Stimulated activated CD4-positive, alpha-beta T cell treated with anti-CD3 and anti-CD28 coated beads, Interleukin-1b, Interleukin-23, amount 100 ng/mL, for 48 hours (primary cell): ENCODE data around the gene PIRT.
A peak's percentile ranks its signal among the peaks of the same experiment; 100 is the strongest.

Experiments
- DNase-seq: peaks from one replicate; pipeline ENCODE4 v3.0.0-alpha.2; 2020

The PIRT gene

DNA sequence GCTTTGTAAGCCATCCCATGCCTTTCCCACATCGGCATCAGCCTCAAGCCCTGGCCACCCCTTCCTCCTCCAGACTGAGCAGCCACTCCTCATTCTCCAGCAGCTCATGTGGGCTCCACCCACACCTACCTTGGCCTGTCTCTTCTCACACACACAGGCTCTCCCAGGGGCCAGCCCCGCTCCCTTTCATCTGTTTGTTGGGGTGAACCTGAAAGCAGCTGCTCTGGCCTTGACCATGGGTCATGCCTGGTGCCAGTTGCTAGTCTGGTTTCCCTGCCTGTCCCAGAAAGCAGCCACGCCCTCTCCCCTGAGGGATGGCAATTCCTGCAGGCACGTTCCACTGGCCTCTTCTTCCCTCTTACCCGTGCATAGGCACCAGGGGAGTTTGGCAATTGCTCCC lies 22.6 kb downstream of the PIRT start:
- DNase-seq, result no peak

- no peak for DNase-seq
These were observed 23.8 kb downstream of the PIRT start for GRCh38 chr17:10814075-10814474.

DNA sequence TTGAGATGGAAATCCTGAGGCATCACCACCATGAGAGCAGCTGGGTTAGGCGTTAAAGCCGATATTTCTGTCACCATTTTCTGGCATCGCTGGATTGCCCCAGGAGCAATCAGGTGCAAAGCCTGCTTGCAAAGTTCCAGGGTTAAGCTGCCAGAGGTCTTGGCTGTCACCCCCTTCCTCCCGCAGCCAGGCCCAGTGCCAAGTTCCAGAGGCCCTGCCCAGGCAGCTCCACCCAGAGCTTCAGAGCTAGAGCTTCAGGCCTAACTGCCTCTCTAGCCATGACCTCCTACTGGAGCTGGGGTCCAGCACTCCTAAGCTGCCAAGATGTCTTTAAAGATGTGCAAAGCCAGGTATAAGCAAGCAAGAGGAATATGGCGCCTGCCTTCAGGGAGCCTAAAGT lies 25.2 kb downstream of the PIRT start:
- no peak for DNase-seq

DNA sequence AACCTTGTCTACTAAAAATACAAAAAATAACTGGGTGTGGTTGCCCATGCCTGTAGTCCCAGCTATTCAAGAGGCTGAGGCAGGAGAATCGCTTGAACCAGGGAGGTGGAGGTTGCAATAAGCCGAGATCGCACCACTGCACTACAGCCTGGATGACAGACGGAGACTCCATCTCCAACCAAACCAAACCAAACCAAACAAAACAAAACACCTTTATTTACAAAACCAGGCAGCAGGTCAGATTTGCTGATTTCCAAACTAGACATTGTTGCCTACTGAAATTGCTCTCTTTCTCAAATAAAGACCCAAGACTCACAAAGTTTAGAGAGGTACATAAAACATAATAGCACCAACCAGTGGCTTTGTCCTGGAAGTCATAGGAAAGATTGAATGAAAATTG lies 28.3 kb downstream of the PIRT start:
- DNase-seq, result no peak

DNA sequence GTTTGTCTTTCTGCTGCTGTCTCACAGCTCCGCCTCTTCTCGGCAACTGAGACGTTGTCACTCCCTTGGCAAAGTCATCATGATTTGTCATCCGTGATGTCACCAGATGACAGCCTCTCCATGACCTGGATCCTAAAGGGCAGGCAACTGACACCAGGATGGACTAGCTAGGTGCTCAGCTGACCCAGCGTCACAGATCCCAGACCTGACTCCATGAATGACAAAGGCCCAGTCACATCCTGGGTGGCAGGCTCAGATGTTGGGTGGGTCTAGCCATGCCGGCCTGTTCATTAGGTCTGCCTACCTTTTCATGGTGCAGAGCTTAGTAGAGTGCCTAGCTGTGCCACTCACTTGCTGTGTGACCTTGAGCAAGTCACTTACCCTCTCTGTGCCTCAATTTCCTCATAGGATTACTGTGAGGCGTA lies 30.2 kb downstream of the PIRT start:
- DNase-seq, result peak; percentile 12

DNA sequence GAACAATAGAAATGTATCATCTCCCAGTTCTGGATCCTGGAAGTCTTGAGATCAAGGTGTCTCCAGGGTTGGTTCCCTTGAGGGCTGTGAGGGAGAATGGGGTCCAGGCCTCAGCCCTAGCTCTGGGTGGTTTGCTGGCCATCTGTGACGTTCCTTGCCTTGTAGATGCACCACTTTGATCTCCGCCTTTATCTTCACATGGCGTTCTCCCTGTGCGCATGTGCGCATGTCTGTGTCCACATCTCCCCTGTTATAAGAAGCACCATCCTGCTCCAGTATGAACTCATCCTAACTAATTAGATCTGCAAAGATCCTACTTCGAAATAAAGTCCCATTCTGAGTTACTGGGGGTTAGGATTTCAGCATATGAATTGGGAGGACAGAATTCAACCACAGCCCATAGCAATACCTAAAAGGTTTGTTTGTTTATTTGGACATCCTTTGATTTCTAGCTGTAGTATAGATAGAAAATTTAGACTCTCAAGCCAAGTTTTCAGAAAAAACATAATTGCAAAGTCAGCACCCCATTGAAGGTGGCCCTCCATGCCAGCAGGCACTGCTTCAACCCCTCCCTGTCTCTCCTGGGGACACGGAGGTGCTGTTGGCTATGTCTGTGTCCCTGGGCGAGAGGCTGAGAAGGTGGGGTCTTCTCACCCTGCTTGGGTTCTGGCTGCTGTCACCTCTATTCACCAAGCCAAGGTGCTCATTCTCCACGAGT lies 31.2 kb downstream of the PIRT start:
- DNase-seq, result no peak

DNA sequence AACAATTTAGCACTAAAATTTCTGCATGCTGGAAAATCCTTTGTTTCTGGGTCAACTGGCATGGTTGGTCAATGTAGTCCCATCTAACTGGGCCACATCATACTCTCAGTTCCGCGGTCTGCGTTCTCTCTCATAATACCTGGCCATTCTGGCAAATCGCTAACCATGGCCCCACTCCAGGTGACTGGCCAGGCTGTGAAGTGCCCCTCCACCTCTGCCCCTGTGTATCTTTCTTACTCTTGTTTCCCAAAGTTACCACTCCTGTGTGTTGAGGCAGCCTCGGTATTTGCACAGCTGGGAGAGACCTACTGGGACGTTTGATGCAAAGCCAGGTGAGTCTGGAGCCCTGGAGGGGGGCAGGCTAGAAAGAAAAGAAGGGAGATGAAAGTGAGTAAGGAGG lies 32.0 kb downstream of the PIRT start:
- no peak for DNase-seq

DNA sequence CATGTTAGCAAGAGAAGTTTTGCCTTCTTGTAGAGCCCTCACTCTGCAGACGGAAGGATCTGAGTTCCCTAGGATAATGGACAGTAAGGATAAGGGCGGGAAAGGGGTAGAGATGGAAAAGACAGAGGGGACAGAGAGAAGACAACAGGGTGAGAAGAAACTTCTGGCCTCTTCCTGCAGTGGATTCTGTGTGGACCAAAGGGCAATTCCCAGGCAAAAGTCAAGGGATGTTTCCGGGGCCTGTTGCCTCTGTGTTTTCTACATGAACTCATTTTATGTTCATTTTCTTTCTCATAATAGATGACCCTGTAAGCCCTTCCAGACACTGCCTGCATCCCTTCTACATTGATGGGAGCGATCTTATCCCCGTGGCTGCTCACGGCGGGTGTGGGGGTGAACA lies 33.3 kb downstream of the PIRT start:
- DNase-seq, result no peak

GRCh38 chr17:10803830-10804475 lies 33.9 kb downstream of the PIRT start, which contains the start of gene TMEM238L:
TSS of gene TMEM238L (minus strand) at chr17:10804099. CDS start at chr17:10803963, 136 bp downstream.
- no peak for DNase-seq

GRCh38 chr17:10803350-10803749 lies 34.5 kb downstream of the PIRT start:
- DNase-seq, result no peak

DNA sequence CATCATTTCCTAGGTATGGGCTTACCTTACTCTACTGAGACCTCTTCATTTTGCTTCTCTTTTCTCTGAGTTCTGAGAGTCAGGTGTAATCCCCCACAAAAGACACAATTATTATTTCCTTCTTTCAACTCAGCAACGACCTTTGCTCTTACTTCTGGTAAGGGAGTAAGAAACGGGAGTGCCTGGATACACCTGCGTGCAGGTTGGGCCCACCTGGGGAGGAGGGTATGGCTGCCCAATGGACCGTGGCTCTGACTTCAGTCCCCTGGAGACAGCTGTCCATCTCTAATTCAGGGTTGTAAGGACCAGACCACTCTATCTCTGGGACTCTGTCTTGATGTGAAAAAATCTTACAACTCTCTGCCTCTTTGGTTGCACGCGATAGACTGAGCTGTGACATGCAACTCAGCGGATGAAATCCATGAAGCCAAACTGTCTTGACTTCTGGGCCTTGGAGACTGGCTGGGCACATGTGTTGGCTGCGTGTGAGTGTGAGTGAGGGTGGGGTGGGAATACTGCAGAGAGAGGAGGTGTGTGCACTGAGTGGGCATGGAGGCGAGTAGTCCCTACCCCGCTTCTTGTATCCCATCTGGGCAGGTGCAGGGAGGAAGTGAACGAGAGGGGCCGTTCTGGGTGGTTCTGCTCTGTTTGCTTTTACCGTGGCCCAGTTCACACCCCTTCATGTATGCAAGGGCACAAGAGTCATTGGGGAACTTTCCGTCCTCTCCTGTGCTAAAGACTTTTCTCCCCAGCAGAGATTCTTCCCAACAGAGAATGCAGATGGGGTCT lies 35.2 kb downstream of the PIRT start:
- DNase-seq, result no peak

DNA sequence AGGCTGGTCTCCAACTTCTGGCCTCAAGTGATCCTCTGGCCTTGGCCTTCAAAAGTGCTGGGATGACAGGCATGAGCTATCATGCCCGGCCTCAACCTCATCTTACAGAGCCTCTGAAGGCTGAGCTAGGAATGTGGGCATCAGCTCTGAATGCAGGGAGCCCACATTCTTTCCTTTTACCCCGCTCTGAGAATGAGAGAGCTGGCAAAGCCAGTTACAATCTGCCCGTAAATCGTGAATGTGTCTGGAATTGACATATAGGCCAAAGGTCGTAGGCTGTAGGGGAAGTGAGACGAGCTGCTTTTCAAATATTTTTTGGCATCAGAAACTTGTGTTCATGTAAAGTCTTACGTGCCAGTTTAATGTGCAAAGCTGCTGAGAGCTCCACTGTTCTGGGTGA lies 38.5 kb downstream of the PIRT start:
- DNase-seq, result no peak

- no peak for DNase-seq
These were observed 39.0 kb downstream of the PIRT start for GRCh38 chr17:10798910-10799309.

GRCh38 chr17:10798332-10798749 lies 39.5 kb downstream of the PIRT start:
- no peak for DNase-seq

GRCh38 chr17:10797476-10798328 lies 40.2 kb downstream of the PIRT start:
- no peak for DNase-seq

- DNase-seq, result no peak
These were observed 44.1 kb downstream of the PIRT start for GRCh38 chr17:10793816-10794215.

GRCh38 chr17:10793256-10793655 lies 44.6 kb downstream of the PIRT start:
- no peak for DNase-seq

DNA sequence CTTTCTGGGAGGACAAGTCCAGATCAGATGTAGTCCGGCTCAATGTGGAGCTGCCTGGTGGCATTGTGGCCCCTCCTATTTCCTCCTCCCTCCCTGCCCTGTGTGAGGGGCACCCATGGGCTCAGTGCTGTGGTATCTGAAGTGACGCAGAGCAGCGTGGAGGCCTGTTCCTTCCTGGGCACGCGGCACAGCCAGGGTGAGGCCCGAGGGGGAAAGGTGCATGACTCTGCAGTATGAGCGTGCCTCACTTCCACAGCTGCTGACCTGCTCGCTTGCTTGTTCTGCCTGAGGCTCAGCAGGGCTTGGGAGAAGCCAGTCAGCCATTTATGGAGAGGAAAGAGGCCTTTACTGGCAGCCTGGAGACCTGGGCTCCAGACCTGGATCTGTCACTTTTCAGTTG lies 45.7 kb downstream of the PIRT start:
- peak; percentile 22 for DNase-seq

DNA sequence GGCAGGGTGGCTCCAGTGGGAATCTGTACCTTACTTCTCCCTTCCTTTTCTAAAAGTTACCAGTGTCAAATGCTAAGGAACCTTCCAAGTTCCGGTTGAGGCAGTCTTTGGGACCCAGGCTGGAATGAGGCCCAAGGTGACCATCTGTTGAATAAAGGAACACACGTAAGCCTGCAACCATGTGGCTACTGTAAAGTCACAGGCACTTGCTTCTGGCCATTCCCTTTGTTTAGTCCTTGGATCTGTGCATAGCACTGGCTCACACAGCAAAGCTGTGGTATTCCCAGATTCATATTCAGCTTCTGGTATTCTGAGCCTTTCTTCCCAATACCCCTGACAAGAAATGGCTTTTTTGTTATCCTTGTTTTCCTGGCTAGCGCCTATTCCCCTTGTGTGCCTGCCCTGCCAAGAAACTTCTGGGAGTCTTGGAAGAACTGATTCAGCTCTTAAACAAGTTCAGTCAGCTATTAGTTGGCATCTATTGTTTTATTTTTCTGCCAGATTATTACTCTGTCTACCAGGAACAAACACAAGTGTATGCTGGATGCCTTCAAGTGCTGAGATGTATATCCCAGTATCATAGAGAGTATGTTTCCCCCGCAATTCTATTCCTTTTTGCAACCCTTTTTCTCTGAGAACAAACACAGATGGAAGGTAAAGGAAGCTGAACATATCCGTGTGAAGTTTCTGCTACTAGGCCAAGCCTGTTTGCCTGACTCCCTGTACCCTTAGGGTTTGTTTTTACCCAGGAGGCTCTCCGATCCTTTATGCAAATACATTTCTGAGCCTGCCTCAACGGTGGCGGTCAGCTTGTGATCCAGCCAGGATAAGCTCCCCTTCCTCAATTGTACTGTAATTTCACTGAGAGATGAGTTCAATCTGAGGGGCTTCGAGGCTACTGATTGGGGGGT lies 47.1 kb downstream of the PIRT start:
- DNase-seq, result no peak

DNA sequence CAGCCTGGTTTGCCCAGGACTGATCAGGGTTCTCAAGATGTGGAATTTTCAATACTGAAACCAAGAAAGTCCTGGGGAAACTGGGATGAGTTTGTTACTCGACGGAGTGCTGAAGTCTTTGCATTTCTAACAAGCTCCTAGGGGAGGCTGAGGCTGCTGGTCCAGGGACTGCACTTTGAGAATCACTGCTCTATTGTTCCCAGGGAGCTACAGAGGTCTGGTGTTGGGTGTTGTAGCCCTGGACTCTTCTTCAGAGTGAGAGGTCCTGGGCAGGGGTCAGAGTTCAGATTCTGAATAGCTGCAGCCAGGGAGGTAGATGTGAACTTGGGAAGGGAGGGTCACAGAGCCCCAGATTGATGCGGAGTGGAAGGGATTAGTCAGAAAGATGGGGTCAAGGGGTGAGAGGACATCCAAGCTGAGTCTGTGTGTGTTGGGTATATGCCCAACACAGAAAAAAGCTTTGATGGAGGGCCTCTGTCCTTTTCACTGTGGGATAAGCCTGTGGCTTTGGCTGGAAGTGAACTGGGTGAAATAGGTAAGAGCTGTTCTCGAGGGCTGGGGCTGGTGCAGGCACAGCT lies 48.1 kb downstream of the PIRT start:
- DNase-seq, result no peak

DNA sequence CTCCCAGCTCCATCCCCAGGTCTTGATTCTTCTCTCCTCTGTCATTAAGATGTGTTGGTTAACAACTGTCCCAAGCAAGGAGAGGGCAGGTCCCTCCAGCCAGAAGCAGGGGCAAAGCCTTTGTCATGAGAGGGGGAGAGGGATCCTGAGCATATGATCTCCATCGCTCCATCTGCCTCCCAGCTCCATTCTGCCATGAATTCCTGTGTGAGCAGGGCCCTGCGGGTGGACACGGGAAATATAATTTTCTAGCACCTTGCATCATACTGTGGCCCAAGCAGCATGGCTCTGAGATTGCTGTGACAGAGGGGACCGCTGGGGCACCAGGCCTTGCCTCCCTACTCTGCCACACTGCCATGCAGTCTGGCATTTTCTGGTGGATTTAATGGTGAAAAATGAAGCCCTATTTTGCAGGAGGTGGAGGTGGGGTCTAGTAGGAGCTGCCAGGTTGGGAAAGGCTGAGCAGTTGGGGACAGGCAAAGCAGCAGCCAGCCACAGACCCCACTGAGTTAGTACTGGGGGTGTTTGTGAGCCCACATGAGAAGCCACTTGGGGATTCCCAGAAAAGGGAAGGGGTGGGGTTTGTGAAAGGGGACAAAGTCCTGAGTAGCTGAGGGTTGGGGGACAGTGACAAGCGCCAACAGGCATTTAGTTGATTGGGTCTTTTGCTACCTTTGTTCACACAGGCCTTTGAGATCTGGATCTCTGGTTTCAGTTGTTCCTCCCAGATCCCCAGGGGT lies 50.4 kb downstream of the PIRT start:
- no peak for DNase-seq
